OCI-LY7 (cell line): ENCODE measurements around the gene PRKN. TPM values are rescaled to one million over a fixed set of nuclear protein-coding genes. Genes with fewer than 3 reads are reported as not detected.

Experiments used
- BruUV-seq: library from RNA; stranded (reverse); fragments of 400-500 nt; replicated peaks from 2 replicates; lab custom pipeline; 2021; lab: Mats Ljungman, UMichigan
- CTCF ChIA-PET: fragments of 300-600 bp; sonication (Branson Sonifier 250); formaldehyde crosslinking; loops from one replicate; lab custom pipeline; 2022; ENCODE audit warnings: antibody characterized with exemption; ENCODE audit not compliant: unreplicated experiment; lab: Charles Lee
- POLR2A ChIA-PET: fragments of 300-600 bp; sonication (Branson Sonifier 250); formaldehyde crosslinking; loops from one replicate; lab custom pipeline; 2022; ENCODE audit warnings: antibody characterized with exemption; lab: Charles Lee
- DNase-seq: peaks from one replicate; pipeline ENCODE4 v3.0.0-alpha.2; 2015; ENCODE audit warnings: low spot score
- H2AFZ ChIP-seq: fragments of 200-600 bp; sonication (generic), shearing (Covaris generic); 2 replicates; pipeline ENCODE4 v1.6.1; 2014; ENCODE audit warnings: mild to moderate bottlenecking, antibody characterized with exemption, low read length, moderate library complexity
- H3K27ac ChIP-seq: fragments of 200-600 bp; sonication (generic); 2 replicates; pipeline ENCODE4 v1.5.1; 2014; ENCODE audit warnings: mixed run types, low read depth, mild to moderate bottlenecking, moderate library complexity, low read length, inconsistent platforms; ENCODE audit not compliant: poor library complexity, severe bottlenecking
- H3K36me3 ChIP-seq: fragments of 200-600 bp; sonication (generic); 2 replicates; pipeline ENCODE4 v1.6.1; 2014; ENCODE audit warnings: mild to moderate bottlenecking, antibody characterized with exemption, low read length, moderate library complexity, mixed read lengths; ENCODE audit not compliant: insufficient read depth
- H3K4me1 ChIP-seq: fragments of 200-600 bp; sonication (generic); 2 replicates; pipeline ENCODE4 v1.5.1; 2014; ENCODE audit warnings: mild to moderate bottlenecking, low read length; ENCODE audit not compliant: insufficient read depth, poor library complexity, severe bottlenecking
- H3K4me2 ChIP-seq: fragments of 200-600 bp; sonication (generic); 2 replicates; pipeline ENCODE4 v1.6.1; 2014; ENCODE audit warnings: mild to moderate bottlenecking, low read length
- H3K4me3 ChIP-seq: fragments of 200-600 bp; sonication (generic); 2 replicates; pipeline ENCODE4 v1.5.1; 2014; ENCODE audit warnings: mild to moderate bottlenecking, low read depth, low read length; ENCODE audit not compliant: poor library complexity, severe bottlenecking
- H3K79me2 ChIP-seq: fragments of 200-600 bp; sonication (generic); 2 replicates; pipeline ENCODE4 v1.6.1; 2016; ENCODE audit warnings: low read depth, mild to moderate bottlenecking, low read length, moderate library complexity, mixed read lengths; ENCODE audit not compliant: insufficient read depth
- H3K9me2 ChIP-seq: fragments of 200-600 bp; sonication (generic); 2 replicates; pipeline ENCODE4 v1.6.1; 2016; ENCODE audit warnings: mild to moderate bottlenecking, low read length, mixed read lengths; ENCODE audit not compliant: insufficient read depth
- H3K9me3 ChIP-seq: fragments of 200-600 bp; sonication (generic); 2 replicates; pipeline ENCODE4 v1.6.1; 2014; ENCODE audit warnings: mild to moderate bottlenecking, mixed run types, low read length, mixed read lengths
- H4K20me1 ChIP-seq: fragments of 200-600 bp; sonication (generic); 2 replicates; pipeline ENCODE4 v1.6.1; 2014; ENCODE audit warnings: mild to moderate bottlenecking, antibody characterized with exemption, low read length, moderate library complexity, mixed read lengths; ENCODE audit not compliant: insufficient read depth
- EZH2phosphoT487 ChIP-seq: fragments of 200-600 bp; sonication (generic); IDR thresholded peaks from 2 replicates; pipeline ENCODE4 v1.6.1; 2018; ENCODE audit warnings: low read depth, borderline replicate concordance, mild to moderate bottlenecking, mixed run types, antibody characterized with exemption, low read length, moderate library complexity, mixed read lengths
- intact Hi-C: fragments of 100-400 bp; cut with micrococcal nuclease; formaldehyde crosslinking; loops from one replicate; pipeline ENCODE4 v1.10.0; 2022; ENCODE audit not compliant: unreplicated experiment
- total RNA-seq, 2 experiments: library from RNA; depleted of rRNA in 1 of 2; stranded (reverse); fragments of >200 nt in 1 of 2; shearing (Covaris generic) in 1 of 2; gene quantifications; 2 replicates each; pipeline ENCODE4 v1.2.3, GENCODE V29; 2014 to 2022
- TF ChIP-seq, protein P1 (sequence below): fragments of 200-600 bp; sonication (generic); conservative IDR thresholded peaks from 2 replicates; pipeline ENCODE4 v1.5.1; 2014; ENCODE audit warnings: mild to moderate bottlenecking, antibody characterized with exemption, low read length, moderate library complexity, mixed read lengths

The PRKN gene
- total RNA-seq, 2 experiments from 2014 or later, result 1.3 to 2.0 TPM

DNA sequence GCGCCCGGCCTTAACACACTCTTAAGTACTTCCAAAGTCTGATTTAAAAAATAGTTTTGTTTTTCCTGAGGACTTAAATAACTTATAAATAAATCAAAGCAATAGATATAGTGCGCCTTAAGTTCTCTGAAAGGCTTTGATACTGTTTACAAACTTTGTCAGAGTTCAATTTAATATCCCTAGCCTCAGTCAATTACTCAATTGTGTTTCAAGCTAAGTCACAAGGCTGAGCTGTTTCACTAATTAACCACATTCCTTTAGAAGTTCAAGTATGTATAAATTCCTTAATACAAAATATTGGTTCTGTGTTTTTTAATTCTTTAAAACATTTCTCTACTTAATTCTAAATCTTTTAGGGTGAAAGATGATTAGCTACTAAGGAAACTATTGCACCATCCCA, 1275.3 kb downstream of the PRKN start:
- no peaks in the 10 kb centered on the region for H3K79me2 ChIP-seq
- H3K27ac ChIP-seq, result no peak overlapping the region
- no peak overlapping the region for H3K4me3 ChIP-seq
- no TSS peak for BruUV-seq
- no peaks in the 10 kb centered on the region for H3K9me2 ChIP-seq
- no peak for DNase-seq
- no peaks in the 10 kb centered on the region for H3K9me3 ChIP-seq
- ChIA-PET CTCF (no interaction called here), POLR2A (interaction anchor here (0.6 kb wide), 1 partner anchor 824 kb away, joined by 3 read pairs; no protein-coding TSS in a partner anchor)
- H2AFZ ChIP-seq, result no peak overlapping the region
- TF ChIP-seq EZH2phosphoT487, result no peak
- TF ChIP-seq, protein P1, sequence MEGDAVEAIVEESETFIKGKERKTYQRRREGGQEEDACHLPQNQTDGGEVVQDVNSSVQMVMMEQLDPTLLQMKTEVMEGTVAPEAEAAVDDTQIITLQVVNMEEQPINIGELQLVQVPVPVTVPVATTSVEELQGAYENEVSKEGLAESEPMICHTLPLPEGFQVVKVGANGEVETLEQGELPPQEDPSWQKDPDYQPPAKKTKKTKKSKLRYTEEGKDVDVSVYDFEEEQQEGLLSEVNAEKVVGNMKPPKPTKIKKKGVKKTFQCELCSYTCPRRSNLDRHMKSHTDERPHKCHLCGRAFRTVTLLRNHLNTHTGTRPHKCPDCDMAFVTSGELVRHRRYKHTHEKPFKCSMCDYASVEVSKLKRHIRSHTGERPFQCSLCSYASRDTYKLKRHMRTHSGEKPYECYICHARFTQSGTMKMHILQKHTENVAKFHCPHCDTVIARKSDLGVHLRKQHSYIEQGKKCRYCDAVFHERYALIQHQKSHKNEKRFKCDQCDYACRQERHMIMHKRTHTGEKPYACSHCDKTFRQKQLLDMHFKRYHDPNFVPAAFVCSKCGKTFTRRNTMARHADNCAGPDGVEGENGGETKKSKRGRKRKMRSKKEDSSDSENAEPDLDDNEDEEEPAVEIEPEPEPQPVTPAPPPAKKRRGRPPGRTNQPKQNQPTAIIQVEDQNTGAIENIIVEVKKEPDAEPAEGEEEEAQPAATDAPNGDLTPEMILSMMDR, result no peak
- no peaks in the 10 kb centered on the region for H4K20me1 ChIP-seq
- H3K4me1 ChIP-seq, result no peaks in the 10 kb centered on the region
- no peaks in the 10 kb centered on the region for H3K36me3 ChIP-seq
- intact Hi-C loops, result no loop called here
- no peak overlapping the region for H3K4me2 ChIP-seq

DNA sequence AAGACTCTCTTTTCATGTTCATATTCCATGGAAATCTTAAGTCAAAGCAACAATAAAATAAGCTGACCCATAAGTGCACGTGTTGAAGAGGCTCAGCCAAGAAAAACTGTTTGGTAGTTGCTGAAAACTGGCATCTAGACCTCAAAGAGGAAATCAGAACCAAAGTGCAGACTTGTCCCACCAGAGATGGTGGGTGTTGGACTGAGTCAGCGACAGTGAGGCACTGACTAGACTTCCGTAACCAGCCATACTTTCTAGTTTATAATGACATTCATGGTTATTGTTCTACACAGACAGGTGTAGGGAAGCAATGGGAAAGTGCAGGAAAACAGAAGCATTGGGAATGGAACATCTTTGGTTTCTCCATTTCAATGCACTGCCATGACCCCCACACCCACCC, 1278.0 kb downstream of the PRKN start:
- TF ChIP-seq, protein P1, result no peak
- no peak for TF ChIP-seq EZH2phosphoT487
- ChIA-PET POLR2A (interaction anchor here (0.6 to 0.7 kb wide), 2 partner anchors 177 to 1853 kb away, joined by 4 read pairs; no protein-coding TSS in a partner anchor), CTCF (no interaction called here)
- H4K20me1 ChIP-seq, result no peaks in the 10 kb centered on the region
- H3K4me1 ChIP-seq, result no peaks in the 10 kb centered on the region
- H3K9me2 ChIP-seq, result no peaks in the 10 kb centered on the region
- no peaks in the 10 kb centered on the region for H3K36me3 ChIP-seq
- no peak overlapping the region for H3K4me3 ChIP-seq
- intact Hi-C loops, result no loop called here
- DNase-seq, result no peak
- BruUV-seq, result no TSS peak
- no peak overlapping the region for H3K4me2 ChIP-seq
- no peaks in the 10 kb centered on the region for H3K9me3 ChIP-seq
- no peak overlapping the region for H3K27ac ChIP-seq
- H2AFZ ChIP-seq, result no peak overlapping the region
- no peaks in the 10 kb centered on the region for H3K79me2 ChIP-seq

DNA sequence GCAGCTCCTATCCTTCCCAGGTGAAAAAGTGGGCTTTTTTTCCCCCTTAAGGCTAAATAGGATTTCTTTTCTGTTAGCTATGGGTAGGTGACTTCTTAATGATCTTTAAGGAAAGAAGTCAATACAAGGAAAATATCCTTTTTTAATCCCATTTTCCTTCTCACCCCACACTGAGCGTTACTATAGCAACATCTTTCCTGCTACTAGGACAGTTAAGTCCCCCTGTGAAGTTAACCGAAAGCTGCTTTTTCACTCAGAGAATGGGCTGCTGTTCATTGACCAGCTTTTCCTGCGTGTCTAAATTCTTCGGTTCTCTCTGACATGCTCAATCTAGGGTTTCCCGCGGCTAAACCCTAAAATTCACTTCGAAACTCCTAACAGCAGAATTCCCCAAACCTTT, 1280.6 kb downstream of the PRKN start:
- ChIA-PET POLR2A (interaction anchor here (0.6 kb wide), 1 partner anchor 9 kb away, joined by 5 read pairs; no protein-coding TSS in a partner anchor), CTCF (no interaction called here)
- no peak overlapping the region for H3K4me3 ChIP-seq

More for the DNA sequence above, 1280.6 kb downstream of the PRKN start:
- Histone ChIP-seq H3K79me2 (no peaks in the 10 kb centered on the region), H4K20me1 (no peaks in the 10 kb centered on the region), H3K4me1 (no peaks in the 10 kb centered on the region), H3K4me2 (no peak overlapping the region), H3K27ac (no peak overlapping the region), H3K9me2 (no peaks in the 10 kb centered on the region), H2AFZ (no peak overlapping the region), H3K9me3 (no peaks in the 10 kb centered on the region), H3K36me3 (no peaks in the 10 kb centered on the region)
- TF ChIP-seq EZH2phosphoT487, result no peak
- no TSS peak for BruUV-seq
- intact Hi-C loops, result no loop called here
- no peak for DNase-seq
